Measurements from ENCODE around the gene SON. TPM values are rescaled to one million over a fixed set of nuclear protein-coding genes. Genes with fewer than 3 reads are reported as not detected.
"Not testable (repeated sequence)": the region's sequence is repeated elsewhere in the genome, so short reads cannot be mapped to it uniquely, and the experiment has no call there.

SON gene
- total and polyA plus RNA-seq, 10 donors, result 89.0 to 427 (median 353) TPM

DNA sequence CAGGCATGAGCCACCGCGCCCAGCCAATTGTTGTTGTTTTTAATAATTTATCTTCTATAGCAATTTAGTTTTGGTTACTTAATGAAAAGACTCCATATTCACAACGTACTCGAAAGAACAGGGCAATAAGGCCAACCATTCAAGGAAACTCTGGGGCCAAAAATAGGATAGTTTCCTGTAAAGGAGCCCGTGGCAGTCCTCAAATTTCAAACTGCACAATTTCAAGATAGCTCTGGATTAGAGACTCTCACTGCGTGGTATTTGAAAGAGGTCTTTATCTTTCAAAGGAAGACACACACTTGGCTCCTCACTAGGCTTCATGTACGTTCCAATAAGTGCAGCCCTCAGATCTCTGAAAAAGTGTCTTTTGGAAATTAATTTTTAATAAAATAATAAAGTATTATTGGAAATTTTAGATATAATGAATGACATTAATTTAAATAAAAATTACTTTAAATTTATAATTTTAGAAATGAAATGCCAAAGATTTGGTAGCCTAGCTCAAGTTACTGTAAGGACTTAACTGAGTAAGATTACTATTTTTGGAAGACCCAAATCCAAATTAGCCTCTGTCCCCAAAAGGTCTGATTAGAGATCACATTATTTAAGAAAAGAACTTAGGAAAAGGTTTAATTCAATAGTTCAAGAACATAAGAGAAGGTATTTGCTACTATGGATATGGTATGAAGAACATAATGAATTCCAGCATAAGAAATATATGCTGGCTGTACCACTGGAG, 68.3 kb downstream of the SON start:
- Histone ChIP-seq H3K4me1 (no peaks in the 10 kb centered on the region), H3K36me3 (peaks cover 0 to 100% (median 31%) of the 10 kb centered on the region in 6 donors), H3K27me3 (replicated peaks in 1 of 7) (no peaks in the 10 kb centered on the region), H3K4me3 (no peak overlapping the region), H3K27ac (no peak overlapping the region), H3K9me3 (no peaks in the 10 kb centered on the region)
- WGBS, 5 donors, result 86 to 94% (median 90%) methylated on average over 7 of the region's 7 CpGs
- intact Hi-C loops (cut with DNase I; ENCODE audit: low total_unique reads), result no loop called here
- DNase-seq, result no peak
- TF ChIP-seq POLR2AphosphoS5 (IDR thresholded peaks at IDR 0.05), result no peak
- TF ChIP-seq POLR2A (IDR thresholded peaks at IDR 0.05), result no peak
- TF ChIP-seq, protein P1, sequence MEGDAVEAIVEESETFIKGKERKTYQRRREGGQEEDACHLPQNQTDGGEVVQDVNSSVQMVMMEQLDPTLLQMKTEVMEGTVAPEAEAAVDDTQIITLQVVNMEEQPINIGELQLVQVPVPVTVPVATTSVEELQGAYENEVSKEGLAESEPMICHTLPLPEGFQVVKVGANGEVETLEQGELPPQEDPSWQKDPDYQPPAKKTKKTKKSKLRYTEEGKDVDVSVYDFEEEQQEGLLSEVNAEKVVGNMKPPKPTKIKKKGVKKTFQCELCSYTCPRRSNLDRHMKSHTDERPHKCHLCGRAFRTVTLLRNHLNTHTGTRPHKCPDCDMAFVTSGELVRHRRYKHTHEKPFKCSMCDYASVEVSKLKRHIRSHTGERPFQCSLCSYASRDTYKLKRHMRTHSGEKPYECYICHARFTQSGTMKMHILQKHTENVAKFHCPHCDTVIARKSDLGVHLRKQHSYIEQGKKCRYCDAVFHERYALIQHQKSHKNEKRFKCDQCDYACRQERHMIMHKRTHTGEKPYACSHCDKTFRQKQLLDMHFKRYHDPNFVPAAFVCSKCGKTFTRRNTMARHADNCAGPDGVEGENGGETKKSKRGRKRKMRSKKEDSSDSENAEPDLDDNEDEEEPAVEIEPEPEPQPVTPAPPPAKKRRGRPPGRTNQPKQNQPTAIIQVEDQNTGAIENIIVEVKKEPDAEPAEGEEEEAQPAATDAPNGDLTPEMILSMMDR (IDR thresholded peaks at IDR 0.05 in 8 of 11, conservative IDR thresholded peaks at IDR 0.05 in 3 of 11), result no peak

DNA sequence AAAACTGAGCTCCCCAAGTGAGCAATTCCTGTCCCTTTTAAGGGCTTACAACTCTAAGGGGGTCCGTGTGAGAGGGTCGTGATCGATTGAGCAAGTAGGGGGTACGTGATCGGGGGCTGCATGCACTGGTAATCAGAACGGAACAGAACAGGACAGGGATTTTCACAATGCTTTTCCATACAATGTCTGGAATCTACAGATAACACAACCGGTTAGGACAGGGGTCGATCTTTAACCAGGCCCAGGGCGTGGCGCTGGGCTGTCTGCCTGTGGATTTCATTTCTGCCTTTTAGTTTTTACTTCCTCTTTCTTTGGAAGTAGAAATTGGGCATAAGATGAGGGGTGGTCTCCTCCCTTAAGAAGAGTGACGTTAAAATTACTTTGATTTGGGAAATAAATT, 74.7 kb downstream of the SON start:
- peaks cover 0 to 94% (median 38%) of the 10 kb centered on the region in 6 donors for H3K36me3 ChIP-seq
- WGBS, 5 donors, result 80 to 92% (median 84%) methylated on average over 11 of the region's 11 CpGs
- intact Hi-C loops (cut with DNase I; ENCODE audit: low total_unique reads); H3K27me3 ChIP-seq (replicated peaks in 1 of 7); DNase-seq; H3K4me3 ChIP-seq; H3K27ac ChIP-seq; H3K4me1 ChIP-seq; H3K9me3 ChIP-seq: not testable (repeated sequence)

DNA sequence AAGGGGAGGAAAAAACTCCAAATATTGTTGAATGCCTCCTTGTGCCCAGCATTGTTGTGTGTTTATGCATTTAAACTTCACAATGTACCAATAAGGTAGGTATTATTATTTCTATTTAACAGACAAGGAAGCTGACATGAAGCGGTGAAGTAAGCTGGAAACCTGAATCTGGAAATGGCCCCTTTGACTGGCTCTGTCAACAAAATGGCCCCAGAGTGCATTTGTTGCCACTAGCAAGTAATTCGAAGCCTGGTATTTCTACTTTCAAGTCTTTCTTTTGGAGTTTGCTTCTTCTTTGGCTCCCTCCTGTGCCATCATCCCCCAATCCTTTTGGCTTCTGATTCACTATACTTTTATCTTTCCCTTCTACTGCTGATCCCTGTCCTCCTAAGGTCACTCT, 75.6 kb downstream of the SON start:
- WGBS, 5 donors, result 92 to 98% (median 94%) methylated on average over 2 of the region's 2 CpGs
- TF ChIP-seq, protein P1 (IDR thresholded peaks at IDR 0.05 in 8 of 11, conservative IDR thresholded peaks at IDR 0.05 in 3 of 11), result no peak
- no peak for TF ChIP-seq POLR2A (IDR thresholded peaks at IDR 0.05)
- TF ChIP-seq POLR2AphosphoS5 (IDR thresholded peaks at IDR 0.05), result no peak
- Histone ChIP-seq H3K36me3 (peaks cover 0 to 94% (median 38%) of the 10 kb centered on the region in 6 donors), H3K27me3 (replicated peaks in 1 of 7) (no peaks in the 10 kb centered on the region), H3K4me1 (peaks cover 0 to 3% (median 0%) of the 10 kb centered on the region in 6 donors), H3K4me3 (no peak overlapping the region), H3K27ac (no peak overlapping the region), H3K9me3 (no peaks in the 10 kb centered on the region)
- no peak for DNase-seq
- intact Hi-C loops (cut with DNase I; ENCODE audit: low total_unique reads), result no loop called here

DNA sequence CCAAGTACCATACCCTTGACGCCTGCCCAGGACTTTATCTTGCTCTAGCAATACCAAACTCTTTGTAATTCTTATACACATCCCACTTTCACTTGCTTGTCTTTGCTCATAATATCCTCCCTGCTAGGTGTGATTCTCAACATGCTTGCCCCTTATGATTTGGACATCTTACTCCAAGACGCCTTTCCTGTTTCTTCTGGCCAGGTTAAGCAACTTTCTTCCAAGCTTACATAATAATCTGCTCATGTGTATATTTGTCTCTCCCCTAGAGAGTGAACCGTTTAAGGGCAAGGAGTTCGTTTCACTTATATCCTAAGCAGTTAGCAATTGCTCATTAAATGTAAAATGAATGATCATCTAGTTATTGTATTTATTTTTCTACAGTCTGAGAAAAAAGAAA, 76.9 kb downstream of the SON start:
- 57 to 89% (median 77%) methylated on average over 4 of the region's 4 CpGs for WGBS, 5 donors
- intact Hi-C loops (cut with DNase I; ENCODE audit: low total_unique reads), result no loop called here
- no peak overlapping the region for H3K27ac ChIP-seq
- H3K4me3 ChIP-seq, result no peak overlapping the region
- DNase-seq, result no peak
- no peaks in the 10 kb centered on the region for H3K9me3 ChIP-seq
- TF ChIP-seq, protein P1 (IDR thresholded peaks at IDR 0.05 in 8 of 11, conservative IDR thresholded peaks at IDR 0.05 in 3 of 11), result no peak
- TF ChIP-seq POLR2AphosphoS5 (IDR thresholded peaks at IDR 0.05) (no peak), POLR2A (IDR thresholded peaks at IDR 0.05) (no peak)
- peaks cover 0 to 3% (median 0%) of the 10 kb centered on the region in 6 donors for H3K4me1 ChIP-seq
- H3K27me3 ChIP-seq (replicated peaks in 1 of 7), result no peaks in the 10 kb centered on the region
- H3K36me3 ChIP-seq, result peaks cover 0 to 94% (median 39%) of the 10 kb centered on the region in 6 donors
